ENCODE results near the gene PHF1. TPM values are rescaled to one million over a fixed set of nuclear protein-coding genes. Genes with fewer than 3 reads are reported as not detected.

The PHF1 gene
- total RNA-seq, 1 donor from 2014 or later = 73.2 TPM

GRCh38 chr6:33380272-33380981, 30.4 kb upstream of the PHF1 start:
- TF ChIP-seq POLR2AphosphoS5 (IDR thresholded peaks at IDR 0.05; ENCODE audit: insufficient read depth in 1 of 2, low read depth in 1 of 2) (peak in 1 of 2 donors; percentile 30), CTCF (IDR thresholded peaks at IDR 0.05) (no peak), POLR2A (IDR thresholded peaks at IDR 0.05) (no peak)
- Histone ChIP-seq H3K4me3 (no peak overlapping the region), H3K27me3 (no peaks in the 10 kb centered on the region), H3K36me3 (no peaks in the 10 kb centered on the region), H3K27ac (no peak overlapping the region), H3K4me1 (peaks cover 23% of the 10 kb centered on the region), H3K9me3 (no peaks in the 10 kb centered on the region)
- intact Hi-C loops (cut with DNase I) = no loop called here
- DNase-seq (ENCODE audit: extremely low spot score in 2 of 2) = no peak

GRCh38 chr6:33383427-33384185, 27.2 kb upstream of the PHF1 start:
- no peak overlapping the region for H3K4me3 ChIP-seq
- H3K4me1 ChIP-seq = no peaks in the 10 kb centered on the region
- intact Hi-C loops (cut with DNase I) = no loop called here
- H3K27me3 ChIP-seq = no peaks in the 10 kb centered on the region
- no peaks in the 10 kb centered on the region for H3K36me3 ChIP-seq
- no peak for TF ChIP-seq POLR2A (IDR thresholded peaks at IDR 0.05)
- TF ChIP-seq POLR2AphosphoS5 (IDR thresholded peaks at IDR 0.05; ENCODE audit: insufficient read depth in 1 of 2, low read depth in 1 of 2) = no peak
- no peak for TF ChIP-seq CTCF (IDR thresholded peaks at IDR 0.05)
- no peaks in the 10 kb centered on the region for H3K9me3 ChIP-seq
- no peak for DNase-seq (ENCODE audit: extremely low spot score in 2 of 2)
- H3K27ac ChIP-seq = no peak overlapping the region

- no peaks in the 10 kb centered on the region for H3K4me1 ChIP-seq
- H3K27ac ChIP-seq = no peak overlapping the region
- no peak for DNase-seq (ENCODE audit: extremely low spot score in 2 of 2)
- H3K27me3 ChIP-seq = no peaks in the 10 kb centered on the region
- TF ChIP-seq POLR2A (IDR thresholded peaks at IDR 0.05) (no peak), CTCF (IDR thresholded peaks at IDR 0.05) (peak in 1 of 3 experiments; percentile 16), POLR2AphosphoS5 (IDR thresholded peaks at IDR 0.05; ENCODE audit: insufficient read depth in 1 of 2, low read depth in 1 of 2) (no peak)
- H3K4me3 ChIP-seq = no peak overlapping the region
- H3K9me3 ChIP-seq = no peaks in the 10 kb centered on the region
- intact Hi-C loops (cut with DNase I) = no loop called here
- H3K36me3 ChIP-seq = no peaks in the 10 kb centered on the region
Observed at GRCh38 chr6:33384581-33385020, 26.2 kb upstream of the PHF1 start.

- Histone ChIP-seq H3K27ac (peak overlapping the region; percentile 91), H3K9me3 (no peaks in the 10 kb centered on the region), H3K27me3 (no peaks in the 10 kb centered on the region), H3K4me3 (no peak overlapping the region), H3K4me1 (peaks cover 14% of the 10 kb centered on the region), H3K36me3 (no peaks in the 10 kb centered on the region)
- DNase-seq (ENCODE audit: extremely low spot score in 2 of 2) = no peak
- intact Hi-C loops (cut with DNase I) = loop anchor here (2.0 kb wide), 1 partner anchor 65 kb away; the partner anchor contains the start of gene ZBTB9
- TF ChIP-seq POLR2A (IDR thresholded peaks at IDR 0.05) (no peak), POLR2AphosphoS5 (IDR thresholded peaks at IDR 0.05; ENCODE audit: insufficient read depth in 1 of 2, low read depth in 1 of 2) (no peak), CTCF (IDR thresholded peaks at IDR 0.05) (no peak)
Observed at GRCh38 chr6:33390173-33390572, 20.6 kb upstream of the PHF1 start.

Measured in vagina (tissue), 2 donors.